Smooth muscle cell (in vitro differentiated cells): ENCODE data around the gene ACP6. TPM values are rescaled to one million over a fixed set of nuclear protein-coding genes. Genes with fewer than 3 reads are reported as not detected.

Experiments used
- DNase-seq: peaks from one replicate; lab custom pipeline; 2025; ENCODE audit not compliant: unreplicated experiment; lab: John Stamatoyannopoulos, UW
- H2AFZ ChIP-seq: fragments of 200-600 bp; sonication (generic); 2 replicates; pipeline ENCODE4 v1.6.0; 2016; ENCODE audit warnings: antibody characterized with exemption, low read depth, mild to moderate bottlenecking
- H3F3A ChIP-seq: fragments of 200-600 bp; sonication (generic); 2 replicates; pipeline ENCODE4 v1.6.0; 2017; ENCODE audit warnings: antibody characterized with exemption, low read depth
- H3K27ac ChIP-seq: fragments of 200-600 bp; sonication (generic); 2 replicates; pipeline ENCODE4 v1.5.1; 2016; ENCODE audit warnings: low read depth, mild to moderate bottlenecking
- H3K27me3 ChIP-seq: fragments of 200-600 bp; sonication (generic); 2 replicates; pipeline ENCODE4 v1.6.1; 2016; ENCODE audit warnings: low read depth, mild to moderate bottlenecking
- H3K36me3 ChIP-seq: fragments of 200-600 bp; sonication (generic); 2 replicates; pipeline ENCODE4 v1.5.1; 2016; ENCODE audit warnings: low read depth
- H3K4me1 ChIP-seq: fragments of 200-600 bp; sonication (generic); 2 replicates; pipeline ENCODE4 v1.5.1; 2016; ENCODE audit warnings: low read depth
- H3K4me2 ChIP-seq: fragments of 200-600 bp; sonication (generic); 2 replicates; pipeline ENCODE4 v1.6.0; 2016; ENCODE audit warnings: mild to moderate bottlenecking
- H3K4me3 ChIP-seq: fragments of 200-600 bp; sonication (generic); 2 replicates; pipeline ENCODE4 v1.5.1; 2016; ENCODE audit warnings: mild to moderate bottlenecking
- H3K79me2 ChIP-seq: fragments of 200-600 bp; sonication (generic); 2 replicates; pipeline ENCODE4 v1.6.0; 2016; ENCODE audit warnings: low read depth, mild to moderate bottlenecking
- H3K9ac ChIP-seq: fragments of 200-600 bp; sonication (generic); 2 replicates; pipeline ENCODE4 v1.6.0; 2016; ENCODE audit warnings: low read depth
- H3K9me3 ChIP-seq: fragments of 200-600 bp; sonication (generic); replicated peaks from 2 replicates; pipeline ENCODE4 v1.5.1; 2016; ENCODE audit warnings: low read depth
- H4K20me1 ChIP-seq: fragments of 200-600 bp; sonication (generic); 2 replicates; pipeline ENCODE4 v1.6.0; 2016; ENCODE audit warnings: low read depth
- WGBS: methylation state at CpG from one replicate; pipeline ENCODE4 v1.1.7; 2016; ENCODE audit warnings: low lambda C conversion rate; 5-methylcytosine and 5-hydroxymethylcytosine counted together
- polyA plus RNA-seq: library from polyadenylated mRNA; unstranded; fragments of >200 nt; fragmentation: Nextera tagmentation; extraction: Ambion mirVana; gene quantifications from 2 replicates; pipeline ENCODE4 v1.2.1, GENCODE V29; 2016
- total RNA-seq: library from RNA; depleted of rRNA; stranded (reverse); fragments of >200 nt; gene quantifications from 2 replicates; pipeline ENCODE4 v1.2.3, GENCODE V29; 2014
- TF ChIP-seq, protein P1 (sequence below): fragments of 200-600 bp; sonication (generic); IDR thresholded peaks from 2 replicates; pipeline ENCODE4 v1.5.1; 2017; ENCODE audit warnings: borderline replicate concordance, mild to moderate bottlenecking, antibody characterized with exemption; ENCODE audit not compliant: insufficient read depth, poor library complexity, severe bottlenecking

Gene ACP6
- total and polyA plus RNA-seq, 2 experiments from 2014 or later = 6.4 to 11.8 TPM

DNA sequence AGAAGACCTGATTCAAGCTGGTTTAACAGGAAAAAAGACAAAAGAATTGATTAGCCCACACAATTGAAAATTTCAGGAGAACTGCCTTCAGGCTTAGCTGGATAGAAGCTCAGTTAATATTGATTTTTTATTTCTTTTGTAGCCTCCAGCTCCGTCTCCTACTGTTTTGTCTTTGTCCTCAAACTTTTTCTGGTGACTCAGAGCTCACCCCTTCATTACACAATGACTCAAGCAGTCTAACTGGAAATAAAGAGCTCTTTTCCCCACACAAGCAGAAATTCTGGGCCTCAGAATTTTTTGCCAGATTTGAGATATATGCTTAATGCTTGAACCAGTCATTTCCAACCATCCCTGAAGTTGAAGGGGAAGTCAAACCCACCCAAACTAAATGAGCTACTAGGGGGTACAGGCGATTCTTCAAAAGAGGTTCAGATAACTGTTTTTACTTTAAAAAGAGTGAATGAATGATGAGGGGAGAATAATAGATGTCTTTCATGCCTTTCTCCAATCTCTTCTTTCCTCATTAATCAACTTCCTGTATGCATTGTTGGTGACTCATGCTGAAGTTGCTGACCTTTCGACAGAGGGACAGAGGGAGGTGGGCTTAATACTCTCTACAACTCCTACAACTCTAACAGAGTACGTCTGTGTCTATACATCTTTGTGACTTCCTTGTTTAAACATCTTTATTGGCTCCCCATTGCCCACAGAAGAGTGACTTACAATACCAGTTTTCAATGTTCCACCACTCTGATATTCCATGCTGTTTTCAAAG lies 6.2 kb upstream of the ACP6 start:
- Histone ChIP-seq H3K4me1 (peaks cover 16% of the 10 kb centered on the region), H3K4me3 (no peak overlapping the region), H4K20me1 (no peaks in the 10 kb centered on the region), H3K4me2 (peak overlapping the region; percentile 61), H3K79me2 (no peaks in the 10 kb centered on the region), H3K9ac (peak overlapping the region; percentile 66), H3K27ac (peak overlapping the region; percentile 93), H3K36me3 (no peaks in the 10 kb centered on the region), H3K9me3 (no peaks in the 10 kb centered on the region), H2AFZ (peak overlapping the region; percentile 40), H3K27me3 (no peaks in the 10 kb centered on the region), H3F3A (no peaks in the 10 kb centered on the region)
- TF ChIP-seq, protein P1, sequence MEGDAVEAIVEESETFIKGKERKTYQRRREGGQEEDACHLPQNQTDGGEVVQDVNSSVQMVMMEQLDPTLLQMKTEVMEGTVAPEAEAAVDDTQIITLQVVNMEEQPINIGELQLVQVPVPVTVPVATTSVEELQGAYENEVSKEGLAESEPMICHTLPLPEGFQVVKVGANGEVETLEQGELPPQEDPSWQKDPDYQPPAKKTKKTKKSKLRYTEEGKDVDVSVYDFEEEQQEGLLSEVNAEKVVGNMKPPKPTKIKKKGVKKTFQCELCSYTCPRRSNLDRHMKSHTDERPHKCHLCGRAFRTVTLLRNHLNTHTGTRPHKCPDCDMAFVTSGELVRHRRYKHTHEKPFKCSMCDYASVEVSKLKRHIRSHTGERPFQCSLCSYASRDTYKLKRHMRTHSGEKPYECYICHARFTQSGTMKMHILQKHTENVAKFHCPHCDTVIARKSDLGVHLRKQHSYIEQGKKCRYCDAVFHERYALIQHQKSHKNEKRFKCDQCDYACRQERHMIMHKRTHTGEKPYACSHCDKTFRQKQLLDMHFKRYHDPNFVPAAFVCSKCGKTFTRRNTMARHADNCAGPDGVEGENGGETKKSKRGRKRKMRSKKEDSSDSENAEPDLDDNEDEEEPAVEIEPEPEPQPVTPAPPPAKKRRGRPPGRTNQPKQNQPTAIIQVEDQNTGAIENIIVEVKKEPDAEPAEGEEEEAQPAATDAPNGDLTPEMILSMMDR = no peak
- no peak for DNase-seq
- 18% methylated on average over 4 of the region's 4 CpGs for WGBS

DNA sequence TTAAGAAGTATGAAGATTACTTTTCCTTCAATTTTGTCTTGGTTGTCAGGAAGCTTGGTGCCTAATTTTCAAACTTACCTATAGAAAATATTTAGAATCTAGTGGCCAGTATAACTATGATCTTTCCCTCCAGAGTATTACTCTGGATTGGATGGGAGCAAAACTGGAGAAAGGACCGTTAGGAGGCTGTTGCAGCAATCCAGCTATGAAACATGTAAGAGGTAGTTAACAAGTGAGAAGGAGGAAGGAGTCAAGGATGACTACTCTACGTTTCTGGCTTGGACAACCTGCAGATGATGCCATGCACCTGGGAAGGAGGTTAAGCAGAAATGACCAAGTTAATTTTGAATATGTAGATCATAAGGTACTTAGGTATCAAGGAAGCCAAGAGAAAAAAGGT lies 3.5 kb upstream of the ACP6 start:
- H4K20me1 ChIP-seq = no peaks in the 10 kb centered on the region
- H3K9ac ChIP-seq = no peak overlapping the region
- peaks cover under 1% of the 10 kb centered on the region for H3K79me2 ChIP-seq
- H3K27me3 ChIP-seq = no peaks in the 10 kb centered on the region
- WGBS = 78% methylated on average over 2 of the region's 2 CpGs
- no peak for DNase-seq
- peaks cover 21% of the 10 kb centered on the region for H3K4me1 ChIP-seq
- no peak overlapping the region for H3K27ac ChIP-seq
- TF ChIP-seq, protein P1 = no peak
- no peaks in the 10 kb centered on the region for H3K36me3 ChIP-seq
- no peak overlapping the region for H3K4me2 ChIP-seq
- no peaks in the 10 kb centered on the region for H3K9me3 ChIP-seq
- H2AFZ ChIP-seq = no peak overlapping the region
- H3K4me3 ChIP-seq = no peak overlapping the region
- no peaks in the 10 kb centered on the region for H3F3A ChIP-seq

DNA sequence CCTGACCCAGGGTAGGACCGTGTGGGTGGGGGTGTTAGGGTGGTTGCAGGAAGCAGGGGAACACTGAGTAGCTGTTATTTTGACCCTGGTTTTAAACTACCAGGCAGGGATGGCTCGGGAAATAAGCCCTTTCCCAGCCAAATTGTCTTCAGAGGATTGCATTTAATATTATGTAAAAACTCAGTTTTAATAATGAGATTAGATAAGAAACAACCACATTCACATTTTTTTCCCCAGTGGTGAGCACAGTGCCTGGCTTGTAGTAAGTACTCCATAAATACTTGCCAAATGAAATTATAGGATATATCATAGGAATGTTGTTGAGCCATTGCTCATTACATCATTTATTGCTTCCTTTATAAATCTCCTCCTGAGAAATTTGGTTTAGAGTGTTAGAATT lies 3.1 kb upstream of the ACP6 start:
- Histone ChIP-seq H3K9ac (no peak overlapping the region), H4K20me1 (no peaks in the 10 kb centered on the region)
- 34% methylated on average over 2 of the region's 2 CpGs for WGBS

More for the DNA sequence above, 3.1 kb upstream of the ACP6 start:
- H2AFZ ChIP-seq = no peak overlapping the region
- peaks cover 5% of the 10 kb centered on the region for H3K79me2 ChIP-seq
- H3K27me3 ChIP-seq = no peaks in the 10 kb centered on the region
- no peaks in the 10 kb centered on the region for H3K9me3 ChIP-seq
- no peaks in the 10 kb centered on the region for H3F3A ChIP-seq
- no peaks in the 10 kb centered on the region for H3K36me3 ChIP-seq
- TF ChIP-seq, protein P1 = no peak
- no peak overlapping the region for H3K4me2 ChIP-seq
- DNase-seq = no peak
- H3K4me1 ChIP-seq = peaks cover 25% of the 10 kb centered on the region
- H3K27ac ChIP-seq = no peak overlapping the region
- no peak overlapping the region for H3K4me3 ChIP-seq
